Osteocyte (in vitro differentiated cells): ENCODE data around the gene LRCOL1. TPM values are rescaled to one million over a fixed set of nuclear protein-coding genes. Genes with fewer than 3 reads are reported as not detected.

Source experiments
- DNase-seq: peaks from one replicate; pipeline ENCODE4 v3.0.0; 2021; ENCODE audit warnings: mixed read lengths; ENCODE audit not compliant: unreplicated experiment; ENCODE audit errors: extremely low spot score
- H3K27ac Mint-ChIP-seq: one replicate; pipeline ENCODE4 v1.8.0; 2021; ENCODE audit warnings: mild to moderate bottlenecking, mixed read lengths; ENCODE audit not compliant: unreplicated experiment
- H3K27me3 Mint-ChIP-seq: one replicate; pipeline ENCODE4 v1.8.0; 2021; ENCODE audit warnings: mixed read lengths; ENCODE audit not compliant: unreplicated experiment
- H3K36me3 Mint-ChIP-seq: one replicate; pipeline ENCODE4 v1.8.0; 2021; ENCODE audit warnings: mixed read lengths; ENCODE audit not compliant: unreplicated experiment
- H3K4me1 Mint-ChIP-seq: one replicate; pipeline ENCODE4 v1.8.0; 2021; ENCODE audit warnings: mixed read lengths; ENCODE audit not compliant: unreplicated experiment
- H3K4me3 Mint-ChIP-seq: one replicate; pipeline ENCODE4 v1.8.0; 2021; ENCODE audit warnings: mild to moderate bottlenecking, moderate library complexity, mixed read lengths; ENCODE audit not compliant: unreplicated experiment
- H3K9me3 Mint-ChIP-seq: one replicate; pipeline ENCODE4 v1.8.0; 2021; ENCODE audit warnings: mixed read lengths; ENCODE audit not compliant: unreplicated experiment
- CTCF ChIP-seq: fragments of 200-600 bp; sonication (generic); IDR thresholded peaks from 2 replicates; pipeline ENCODE4 v1.5.0; 2021; ENCODE audit warnings: antibody characterized with exemption, mild to moderate bottlenecking, moderate library complexity
- total RNA-seq: library from RNA; stranded (reverse); gene quantifications from 2 replicates; pipeline ENCODE4 v1.2.1, GENCODE V29; 2021

The LRCOL1 gene
- total RNA-seq, 1 donor from 2014 or later, result not detected

GRCh38 chr12:132617822-132618682 lies 7.7 kb upstream of the LRCOL1 start:
- no peak overlapping the region for H3K27ac Mint-ChIP-seq
- no peak for TF ChIP-seq CTCF
- H3K36me3 Mint-ChIP-seq, result no peaks in the 10 kb centered on the region
- DNase-seq, result no peak
- peaks cover 20% of the 10 kb centered on the region for H3K4me1 Mint-ChIP-seq
- H3K27me3 Mint-ChIP-seq, result peaks cover 26% of the 10 kb centered on the region
- H3K9me3 Mint-ChIP-seq, result no peaks in the 10 kb centered on the region
- H3K4me3 Mint-ChIP-seq, result peak overlapping the region; percentile 44

GRCh38 chr12:132617135-132617701 lies 6.8 kb upstream of the LRCOL1 start:
- H3K4me1 Mint-ChIP-seq, result peaks cover 13% of the 10 kb centered on the region
- H3K27me3 Mint-ChIP-seq, result peaks cover 33% of the 10 kb centered on the region
- no peaks in the 10 kb centered on the region for H3K36me3 Mint-ChIP-seq
- H3K4me3 Mint-ChIP-seq, result no peak overlapping the region
- no peak overlapping the region for H3K27ac Mint-ChIP-seq
- no peaks in the 10 kb centered on the region for H3K9me3 Mint-ChIP-seq
- no peak for TF ChIP-seq CTCF
- DNase-seq, result no peak

GRCh38 chr12:132615579-132616038 lies 5.2 kb upstream of the LRCOL1 start:
- Mint-ChIP-seq H3K36me3 (peaks cover 2% of the 10 kb centered on the region), H3K9me3 (no peaks in the 10 kb centered on the region), H3K27ac (no peak overlapping the region), H3K4me3 (no peak overlapping the region), H3K27me3 (peaks cover 41% of the 10 kb centered on the region), H3K4me1 (peaks cover 9% of the 10 kb centered on the region)
- DNase-seq, result no peak
- no peak for TF ChIP-seq CTCF

- no peak overlapping the region for H3K4me3 Mint-ChIP-seq
- peaks cover 2% of the 10 kb centered on the region for H3K36me3 Mint-ChIP-seq
- TF ChIP-seq CTCF, result peak; percentile 93
- H3K9me3 Mint-ChIP-seq, result no peaks in the 10 kb centered on the region
- H3K27me3 Mint-ChIP-seq, result peaks cover 47% of the 10 kb centered on the region
- peaks cover 9% of the 10 kb centered on the region for H3K4me1 Mint-ChIP-seq
- peak; percentile 93 for DNase-seq
- H3K27ac Mint-ChIP-seq, result no peak overlapping the region
Observed at GRCh38 chr12:132614861-132615578, 4.6 kb upstream of the LRCOL1 start.

GRCh38 chr12:132614029-132614428 lies 3.6 kb upstream of the LRCOL1 start:
- peaks cover 2% of the 10 kb centered on the region for H3K36me3 Mint-ChIP-seq
- H3K4me3 Mint-ChIP-seq, result no peak overlapping the region
- H3K9me3 Mint-ChIP-seq, result no peaks in the 10 kb centered on the region
- no peak for DNase-seq
- no peak for TF ChIP-seq CTCF
- H3K4me1 Mint-ChIP-seq, result peaks cover 9% of the 10 kb centered on the region
- peaks cover 53% of the 10 kb centered on the region for H3K27me3 Mint-ChIP-seq
- H3K27ac Mint-ChIP-seq, result no peak overlapping the region
